Heart left ventricle (tissue), 16 donors: ENCODE data around the gene STYXL1. TPM values are rescaled to one million over a fixed set of nuclear protein-coding genes. Genes with fewer than 3 reads are reported as not detected.
"Not testable (repeated sequence)": the region's sequence is repeated elsewhere in the genome, so short reads cannot be mapped to it uniquely, and the experiment has no call there.

Experiments used
- ATAC-seq, 4 donors: fragments of 200-7000 bp; cut with Tn5 transposase; one replicate each; pipeline ENCODE4 v1.9.1; 2020 to 2022; ENCODE audit warnings: moderate library complexity in 4 of 4, mild to moderate bottlenecking in 3 of 4, moderate number of reproducible peaks in 1 of 4
- DNase-seq, 5 donors: peaks; one replicate each; pipeline ENCODE4 v3.0.0-alpha.2; 2020
- H3K27ac ChIP-seq, 12 donors: fragments of 200-600 bp; sonication (generic) in 4 of 12; one replicate each; pipeline versions ENCODE4 v1.5.0 to v1.8.0; 2016 to 2022; ENCODE audit warnings: mild to moderate bottlenecking in 2 of 12
- H3K27me3 ChIP-seq, 9 donors: fragments of 200-600 bp; sonication (generic) in 2 of 9; one replicate each; pipeline versions ENCODE4 v1.5.1 to v1.8.0; 2016 to 2022; ENCODE audit warnings: mild to moderate bottlenecking in 3 of 9
- H3K36me3 ChIP-seq, 9 donors: fragments of 200-600 bp; sonication (generic) in 2 of 9; one replicate each; pipeline versions ENCODE4 v1.5.0 to v1.8.0; 2018 to 2022; ENCODE audit warnings: mild to moderate bottlenecking in 2 of 9
- H3K4me1 ChIP-seq, 12 donors: fragments of 200-600 bp; sonication (generic) in 4 of 12; one replicate each; pipeline versions ENCODE4 v1.5.0 to v1.8.0; 2016 to 2022; ENCODE audit warnings: mild to moderate bottlenecking in 3 of 12
- H3K4me3 ChIP-seq, 12 donors: fragments of 200-600 bp; sonication (generic) in 4 of 12; one replicate each; pipeline versions ENCODE4 v1.5.0 to v1.8.0; 2017 to 2022; ENCODE audit warnings: mild to moderate bottlenecking in 9 of 12, moderate library complexity in 4 of 12
- H3K9me3 ChIP-seq, 12 donors: fragments of 200-600 bp; sonication (generic) in 4 of 12; one replicate each; pipeline versions ENCODE4 v1.5.0 to v1.8.0; 2016 to 2022; ENCODE audit warnings: mild to moderate bottlenecking in 1 of 12
- CTCF ChIP-seq, 12 donors: fragments of 200-600 bp; sonication (generic) in 4 of 12; IDR thresholded peaks; one replicate each; pipeline versions ENCODE4 v1.5.0 to v1.8.0; 2018 to 2022; ENCODE audit warnings: antibody characterized with exemption in 12 of 12, mild to moderate bottlenecking in 5 of 12
- POLR2A ChIP-seq, 2 donors: fragments of 450-650 bp; IDR thresholded peaks; one replicate each; pipeline ENCODE4 v1.6.1; 2017; ENCODE audit warnings: antibody characterized with exemption in 2 of 2, mild to moderate bottlenecking in 2 of 2, moderate library complexity in 2 of 2
- WGBS, 4 donors: extraction: QIAGEN DNeasy Blood & Tissue Kit in 2 of 4; methylation state at CpG; one replicate each; pipeline versions ENCODE4 v1.1.5 to v1.1.7; 2013 to 2018; 5-methylcytosine and 5-hydroxymethylcytosine counted together
- intact Hi-C, 10 donors: fragments of 100-400 bp; cut with DNase I; formaldehyde crosslinking; loops; one replicate each; pipeline versions ENCODE4 v1.11.1 to v1.14.2; 2022
- polyA plus RNA-seq, 2 donors: library from polyadenylated mRNA; stranded (reverse); fragments of 200-250 nt; gene quantifications; one replicate each; pipeline ENCODE4 v1.2.3, GENCODE V29; 2013
- total RNA-seq, 9 donors: library from RNA; depleted of rRNA in 2 of 9; stranded (reverse); fragments of >200 nt in 2 of 9; fragmentation: NEBNext Ultra II Directional in 3 of 9; extraction: Animal tissue kit (Norgen Biotek cat#: 25700) in 3 of 9; gene quantifications; one replicate each; pipeline versions ENCODE4 v1.1.0 to v1.2.4, GENCODE V29; 2016 to 2023
- donor health status: ischemic (EF 13 %, LVEDD 7.1; RV severe dilation, severe dysfunction).
- donor health status: healthy with polysubstance abuse.
- donor health status: DM: no; HTN: yes; CAD: no.
- donor health status: DM: no; HTN: no; CAD: no.
- donor health status: ischemic (EF 25% LVEDD 6.9; RV normal size, moderate dysfunction).
- donor health status: ischemic (EF 25% LVEDD 5.7; RV mildly dilated, moderate dysfunction).
- donor health status: healthy.
- donor health status: DM: yes; HTN: yes; CAD: no.
- donor health status: ischemic (EF 35%, LVEDD 5.7; RV mildly dilated, moderate dysfunction).
- donor health status: nonischemic (EF 11% LVEDD 7.7; RV severe dilation, severe dysfunction).
- donor health status: DM: yes; HTN: yes; CAD: no.
- donor health status: PGD.
- donor health status: ischemic (EF 29% LVEDD 5.4; RV normal size, mild dysfunction).
- donor health status: nonischemic (EF 23%, LVEDD 6.1; RV moderate dilation, normal function).

STYXL1 gene
- total and polyA plus RNA-seq, 11 donors, result 7.9 to 44.3 (median 19.1) TPM

- ATAC-seq, result no peak
- no peaks in the 10 kb centered on the region for H3K27me3 ChIP-seq
- H3K36me3 ChIP-seq, result peaks cover 6 to 100% (median 97%) of the 10 kb centered on the region in 9 donors
- no peak for DNase-seq
- peak overlapping the region in 1 of 12 donors; percentile 71 for H3K27ac ChIP-seq
- H3K4me3 ChIP-seq, result no peak overlapping the region
- no peaks in the 10 kb centered on the region for H3K9me3 ChIP-seq
- 94 to 96% (median 96%) methylated on average over 15 of the region's 15 CpGs for WGBS, 4 donors
- peaks cover 0 to 48% (median 18%) of the 10 kb centered on the region in 12 donors for H3K4me1 ChIP-seq
- TF ChIP-seq CTCF (IDR thresholded peaks at IDR 0.05) (no peak), POLR2A (IDR thresholded peaks at IDR 0.05) (no peak)
- intact Hi-C loops, result no loop called here
Observed at GRCh38 chr7:76062254-76062653, 14.5 kb upstream of the STYXL1 start.

GRCh38 chr7:76060842-76061241 lies 13.0 kb upstream of the STYXL1 start:
- TF ChIP-seq POLR2A (IDR thresholded peaks at IDR 0.05) (no peak), CTCF (IDR thresholded peaks at IDR 0.05) (no peak)
- ATAC-seq (peak; percentile 61 to 77 (median 64)), DNase-seq (peak; percentile 66 to 84 (median 82))
- Histone ChIP-seq H3K27me3 (no peaks in the 10 kb centered on the region), H3K27ac (peak overlapping the region in 8 of 12 donors; percentile 12 to 71 (median 25)), H3K36me3 (peaks cover 6 to 100% (median 98%) of the 10 kb centered on the region in 9 donors), H3K4me3 (no peak overlapping the region), H3K9me3 (no peaks in the 10 kb centered on the region), H3K4me1 (peaks cover 0 to 48% (median 17%) of the 10 kb centered on the region in 12 donors)
- WGBS, 4 donors, result 24 to 37% (median 30%) methylated on average over 6 of the region's 6 CpGs
- intact Hi-C loops, result no loop called here

- H3K27ac ChIP-seq, result peak overlapping the region in 1 of 12 donors; percentile 76
- DNase-seq, H3K9me3 ChIP-seq, ATAC-seq, H3K27me3 ChIP-seq, H3K4me3 ChIP-seq: not testable (repeated sequence)
- H3K4me1 ChIP-seq, result peaks cover 0 to 57% (median 20%) of the 10 kb centered on the region in 12 donors
- intact Hi-C loops, result loop anchor here in 1 of 10 donors (10.0 kb wide), 1 partner anchor 76 kb away; no protein-coding TSS in a partner anchor
- H3K36me3 ChIP-seq, result peaks cover 2 to 100% (median 94%) of the 10 kb centered on the region in 9 donors
- whole genome bisulfite sequencing, 4 donors, result 93 to 96% (median 94%) methylated on average over 7 of the region's 7 CpGs
Observed at GRCh38 chr7:76058745-76059144, 10.9 kb upstream of the STYXL1 start.

- intact Hi-C loops, result loop anchor here in 1 of 10 donors (10.0 kb wide), 1 partner anchor 77 kb away; no protein-coding TSS in a partner anchor
- H3K27ac ChIP-seq, result peak overlapping the region in 3 of 12 donors; percentile 3 to 76 (median 32)
- 40 to 79% (median 69%) methylated on average over 10 to 11 of the region's 11 CpGs for WGBS, 4 donors
Observed at GRCh38 chr7:76057813-76058145, 10.0 kb upstream of the STYXL1 start.

More at GRCh38 chr7:76057813-76058145, 10.0 kb upstream of the STYXL1 start:
- peak in 2 of 4 donors; percentile 73 to 76 for ATAC-seq
- DNase-seq, result peak in 1 of 5 donors; percentile 83
- Histone ChIP-seq H3K9me3 (no peaks in the 10 kb centered on the region), H3K4me1 (peaks cover 0 to 59% (median 24%) of the 10 kb centered on the region in 12 donors), H3K36me3 (peaks cover 2 to 98% (median 90%) of the 10 kb centered on the region in 9 donors), H3K4me3 (no peak overlapping the region), H3K27me3 (no peaks in the 10 kb centered on the region)
- TF ChIP-seq POLR2A (IDR thresholded peaks at IDR 0.05), result no peak
- TF ChIP-seq CTCF (IDR thresholded peaks at IDR 0.05), result no peak
